DOHH2 (cell line): ENCODE results near the gene CLCA4.

ENCODE experiments used
- EZH2phosphoT487 ChIP-seq: fragments of 200-600 bp; sonication (generic); IDR thresholded peaks from 2 replicates; pipeline ENCODE4 v1.6.1; 2017; ENCODE audit warnings: borderline replicate concordance, mild to moderate bottlenecking, antibody characterized with exemption, low read length, moderate library complexity, mixed read lengths
- TF ChIP-seq, protein P1 (sequence below): fragments of 200-600 bp; sonication (generic); IDR thresholded peaks from one replicate; pipeline ENCODE4 v1.5.1; 2014; ENCODE audit warnings: antibody characterized with exemption, mild to moderate bottlenecking, low read depth, low read length; ENCODE audit not compliant: poor library complexity, severe bottlenecking

DNA sequence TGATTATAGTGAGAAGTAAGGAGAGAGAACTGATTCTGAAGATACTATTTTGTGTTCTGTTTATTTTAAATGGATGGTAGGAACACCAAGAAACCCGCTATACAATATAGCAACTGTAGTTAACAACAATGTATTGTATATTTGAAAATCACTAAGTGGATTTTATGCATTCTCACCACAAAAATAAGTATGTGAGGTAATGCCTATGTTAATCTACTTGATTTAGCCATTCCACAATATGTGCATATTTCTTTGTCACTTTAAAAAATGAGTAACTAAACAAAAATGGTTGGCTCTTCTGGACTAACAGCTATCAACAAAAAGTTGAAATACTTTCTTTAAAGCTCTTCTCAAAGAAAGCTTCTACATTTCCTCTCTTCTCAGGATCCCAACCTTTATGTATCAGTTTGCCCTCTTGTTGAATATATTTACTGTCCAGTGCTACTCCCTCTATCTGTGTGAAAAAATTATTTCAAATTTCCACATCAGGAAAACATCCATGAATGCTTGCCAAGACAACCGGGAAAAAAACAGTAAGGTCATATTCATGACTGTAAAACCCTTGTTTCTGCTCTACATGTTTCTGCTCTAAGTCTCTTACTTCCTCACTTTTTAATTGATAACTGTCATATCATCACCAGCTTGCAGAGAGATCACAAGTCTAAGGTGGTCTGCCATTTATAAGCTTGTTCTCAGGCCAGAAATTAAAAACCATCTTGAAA is 27.0 kb downstream of the CLCA4 start:
- TF ChIP-seq, protein P1, sequence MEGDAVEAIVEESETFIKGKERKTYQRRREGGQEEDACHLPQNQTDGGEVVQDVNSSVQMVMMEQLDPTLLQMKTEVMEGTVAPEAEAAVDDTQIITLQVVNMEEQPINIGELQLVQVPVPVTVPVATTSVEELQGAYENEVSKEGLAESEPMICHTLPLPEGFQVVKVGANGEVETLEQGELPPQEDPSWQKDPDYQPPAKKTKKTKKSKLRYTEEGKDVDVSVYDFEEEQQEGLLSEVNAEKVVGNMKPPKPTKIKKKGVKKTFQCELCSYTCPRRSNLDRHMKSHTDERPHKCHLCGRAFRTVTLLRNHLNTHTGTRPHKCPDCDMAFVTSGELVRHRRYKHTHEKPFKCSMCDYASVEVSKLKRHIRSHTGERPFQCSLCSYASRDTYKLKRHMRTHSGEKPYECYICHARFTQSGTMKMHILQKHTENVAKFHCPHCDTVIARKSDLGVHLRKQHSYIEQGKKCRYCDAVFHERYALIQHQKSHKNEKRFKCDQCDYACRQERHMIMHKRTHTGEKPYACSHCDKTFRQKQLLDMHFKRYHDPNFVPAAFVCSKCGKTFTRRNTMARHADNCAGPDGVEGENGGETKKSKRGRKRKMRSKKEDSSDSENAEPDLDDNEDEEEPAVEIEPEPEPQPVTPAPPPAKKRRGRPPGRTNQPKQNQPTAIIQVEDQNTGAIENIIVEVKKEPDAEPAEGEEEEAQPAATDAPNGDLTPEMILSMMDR: no peak
- no peak for TF ChIP-seq EZH2phosphoT487
